ENCODE results near the gene KHSRP.

GRCh38 chr19:6375411-6376010, 49.1 kb downstream of the KHSRP start, which contains the start of gene PSPN:
- no peak for TF ChIP-seq CTCF (IDR thresholded peaks at IDR 0.05)
- TF ChIP-seq POLR2A (IDR thresholded peaks at IDR 0.05): no peak
